Stimulated activated CD8-positive, alpha-beta memory T cell treated with anti-CD3 and anti-CD28 coated beads, Interleukin-12 subunit alpha, Interleukin-12 subunit beta, amount 100 ng/mL, for 24 hours (primary cell): ENCODE measurements around the gene NOX5.
"Not testable (repeated sequence)": the region's sequence is repeated elsewhere in the genome, so short reads cannot be mapped to it uniquely, and the experiment has no call there.

ENCODE experiments used
- DNase-seq: peaks from one replicate; pipeline ENCODE4 v3.0.0-alpha.2; 2020; ENCODE audit errors: extremely low read depth

Gene NOX5, protein sequence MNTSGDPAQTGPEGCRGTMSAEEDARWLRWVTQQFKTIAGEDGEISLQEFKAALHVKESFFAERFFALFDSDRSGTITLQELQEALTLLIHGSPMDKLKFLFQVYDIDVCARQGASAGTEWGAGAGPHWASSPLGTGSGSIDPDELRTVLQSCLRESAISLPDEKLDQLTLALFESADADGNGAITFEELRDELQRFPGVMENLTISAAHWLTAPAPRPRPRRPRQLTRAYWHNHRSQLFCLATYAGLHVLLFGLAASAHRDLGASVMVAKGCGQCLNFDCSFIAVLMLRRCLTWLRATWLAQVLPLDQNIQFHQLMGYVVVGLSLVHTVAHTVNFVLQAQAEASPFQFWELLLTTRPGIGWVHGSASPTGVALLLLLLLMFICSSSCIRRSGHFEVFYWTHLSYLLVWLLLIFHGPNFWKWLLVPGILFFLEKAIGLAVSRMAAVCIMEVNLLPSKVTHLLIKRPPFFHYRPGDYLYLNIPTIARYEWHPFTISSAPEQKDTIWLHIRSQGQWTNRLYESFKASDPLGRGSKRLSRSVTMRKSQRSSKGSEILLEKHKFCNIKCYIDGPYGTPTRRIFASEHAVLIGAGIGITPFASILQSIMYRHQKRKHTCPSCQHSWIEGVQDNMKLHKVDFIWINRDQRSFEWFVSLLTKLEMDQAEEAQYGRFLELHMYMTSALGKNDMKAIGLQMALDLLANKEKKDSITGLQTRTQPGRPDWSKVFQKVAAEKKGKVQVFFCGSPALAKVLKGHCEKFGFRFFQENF

DNA sequence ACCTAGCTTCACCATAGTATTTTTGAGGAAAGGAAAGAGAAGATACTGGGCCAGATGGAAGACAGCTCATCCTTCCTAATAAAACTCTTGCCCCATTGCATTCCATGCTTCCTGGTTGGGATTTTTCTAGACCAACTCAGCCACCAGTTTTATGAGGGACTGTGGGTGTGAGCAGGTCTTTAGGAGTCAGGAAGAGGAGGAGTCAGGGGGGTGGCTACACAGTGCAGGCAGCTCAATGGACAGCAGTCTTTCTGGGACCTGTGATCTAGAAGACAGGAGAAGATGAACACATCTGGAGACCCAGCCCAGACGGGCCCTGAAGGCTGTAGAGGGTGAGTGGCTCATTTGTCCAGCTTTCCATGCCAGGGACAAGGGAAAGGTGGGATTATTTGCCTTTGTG, at the start of gene NOX5:
Gene NOX5 (plus strand): TSS at position 242 of the 400 bp plus-strand sequence. CDS start 41 bp downstream, at position 283.
- no peak for DNase-seq

DNA sequence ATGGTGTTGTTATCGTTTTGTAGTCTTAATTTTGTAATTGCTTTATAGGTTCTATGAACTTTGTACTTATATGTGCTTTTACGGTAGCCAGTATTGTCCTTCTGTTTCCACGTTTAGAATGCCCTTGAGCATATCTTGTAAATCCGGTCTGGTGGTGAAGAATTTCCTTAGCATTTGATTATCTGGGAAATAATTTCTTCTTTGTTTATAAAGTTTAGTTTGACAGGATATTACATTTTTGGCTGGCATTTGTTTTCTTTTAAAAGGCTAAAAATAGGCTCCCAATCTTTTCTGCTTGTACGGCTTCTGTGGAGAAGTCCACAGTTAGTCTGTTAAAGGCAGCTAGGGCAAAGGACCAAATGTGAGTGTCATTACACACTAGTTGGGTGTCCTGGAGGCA, 47.5 kb upstream of the NOX5 start:
- no peak for DNase-seq

DNA sequence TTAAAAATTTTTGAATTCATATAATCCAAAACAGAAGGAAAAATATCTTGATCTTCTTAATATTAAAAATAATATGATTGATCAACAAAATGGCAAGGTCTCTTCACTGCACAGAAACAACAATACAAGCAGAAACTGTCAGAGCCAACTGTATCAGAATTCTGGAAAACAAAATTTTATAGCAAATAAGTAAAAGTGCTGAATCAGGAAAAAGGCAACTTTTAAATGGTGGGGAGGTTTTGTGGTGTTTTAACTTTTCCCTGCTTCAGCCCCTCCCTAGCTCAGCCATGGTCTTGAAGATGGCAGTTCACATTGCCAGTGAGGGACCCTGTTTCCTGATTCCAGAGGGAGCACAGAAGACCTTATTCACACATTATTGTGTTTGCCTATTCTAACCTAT, 46.5 kb upstream of the NOX5 start:
- no peak for DNase-seq

DNA sequence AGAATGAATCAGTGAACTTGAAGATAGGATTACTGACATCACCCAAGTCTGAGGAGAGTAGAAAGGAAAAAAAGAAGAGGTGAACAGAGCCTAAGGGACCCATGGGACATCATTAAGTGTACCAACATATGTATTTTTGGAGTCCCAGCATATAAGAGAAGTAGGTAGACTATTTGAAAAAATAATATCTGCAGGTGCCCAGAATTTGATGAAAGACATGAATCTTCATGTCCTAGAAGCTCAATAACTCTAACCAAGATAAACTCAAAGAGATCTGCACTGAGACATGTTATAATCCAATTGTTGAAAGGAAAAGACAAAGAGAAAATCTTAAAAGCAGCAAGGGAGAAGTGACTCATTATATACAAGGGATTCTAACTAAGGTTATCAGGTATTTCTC, 45.2 kb upstream of the NOX5 start:
- no peak for DNase-seq

DNA sequence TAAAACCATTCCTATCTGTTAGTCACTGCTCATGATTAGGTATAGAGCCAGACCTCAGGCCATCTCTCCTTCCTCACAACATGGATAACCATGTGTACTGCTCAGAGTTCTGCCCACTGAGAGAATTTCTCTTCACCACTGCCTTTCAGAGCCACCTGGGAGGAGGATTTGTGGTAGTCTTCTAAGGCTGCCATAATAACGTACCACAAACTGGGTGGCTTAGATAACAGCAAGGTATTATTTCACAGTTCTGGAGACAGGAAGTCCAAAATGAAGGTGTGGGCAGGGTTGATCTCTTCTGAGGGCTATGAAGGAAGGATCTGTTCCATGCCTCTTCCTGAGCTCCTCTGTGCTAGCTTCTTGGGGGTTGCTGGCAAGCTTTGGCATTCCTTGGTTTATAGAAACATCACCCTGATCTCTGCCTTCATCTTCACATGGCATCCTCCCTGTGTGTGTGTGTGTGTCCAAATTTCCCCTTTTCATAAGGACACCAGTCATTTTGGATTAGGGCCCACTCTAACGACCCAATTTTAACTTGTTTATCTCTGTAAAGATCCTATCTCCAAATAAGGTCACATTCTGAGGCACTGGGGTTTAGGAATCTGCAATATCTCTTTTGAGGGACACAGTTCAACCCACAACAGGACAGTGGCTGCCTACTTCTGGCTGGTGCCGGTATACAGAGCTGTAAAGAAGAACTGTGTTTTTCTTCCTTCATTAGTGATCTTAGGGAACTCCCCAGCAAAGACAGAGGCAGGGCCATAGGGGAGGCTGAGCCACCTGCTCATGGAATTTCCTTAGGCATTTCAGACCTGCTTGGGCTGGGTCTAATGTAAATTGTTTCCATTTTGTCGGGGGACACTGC, 42.1 kb upstream of the NOX5 start:
- no peak for DNase-seq

DNA sequence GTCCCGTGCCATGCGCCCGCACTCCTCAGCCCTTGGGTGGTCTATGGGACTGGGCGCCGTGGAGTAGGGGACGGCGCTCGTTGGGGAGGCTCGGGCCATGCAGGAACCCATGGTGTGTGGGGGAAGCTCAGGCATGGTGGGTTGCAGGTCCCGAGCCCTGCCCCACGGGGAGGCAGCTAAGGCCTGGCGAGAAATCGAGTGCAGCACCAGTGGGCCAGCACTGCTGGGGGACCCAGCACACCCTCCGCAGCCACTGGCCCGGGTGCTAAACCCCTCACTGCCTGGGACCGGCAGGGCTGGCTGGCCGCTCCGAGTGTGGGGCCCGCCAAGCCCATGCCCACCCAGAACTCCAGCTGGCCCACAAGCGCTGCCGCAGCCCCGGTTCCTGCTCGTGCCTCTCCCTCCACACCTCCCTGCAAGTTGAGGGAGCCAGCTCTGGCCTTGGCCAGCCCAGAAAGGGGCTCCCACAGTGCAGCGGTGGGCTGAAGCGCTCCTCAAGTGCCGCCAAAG, 38.8 kb upstream of the NOX5 start:
- DNase-seq, result not testable (repeated sequence)

DNA sequence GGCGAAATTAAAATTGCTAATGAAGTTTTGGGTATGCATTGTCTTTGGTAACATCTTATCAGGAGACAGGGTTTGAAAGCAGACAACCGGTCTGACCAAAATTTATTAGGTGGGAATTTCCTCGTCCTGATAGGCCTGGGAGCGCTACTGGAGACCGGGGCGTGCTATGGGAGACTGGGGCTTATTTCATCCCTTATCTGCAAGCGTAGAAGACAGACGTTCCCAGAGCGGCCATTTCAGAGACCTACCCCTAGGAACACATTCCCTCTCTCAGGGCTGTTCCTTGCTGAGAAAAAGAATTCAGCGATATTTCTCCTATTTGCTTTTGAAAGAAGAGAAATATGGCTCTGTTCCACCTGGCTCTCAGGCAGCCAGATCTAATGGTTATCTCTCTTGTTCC, 37.1 kb upstream of the NOX5 start:
- not testable (repeated sequence) for DNase-seq

DNA sequence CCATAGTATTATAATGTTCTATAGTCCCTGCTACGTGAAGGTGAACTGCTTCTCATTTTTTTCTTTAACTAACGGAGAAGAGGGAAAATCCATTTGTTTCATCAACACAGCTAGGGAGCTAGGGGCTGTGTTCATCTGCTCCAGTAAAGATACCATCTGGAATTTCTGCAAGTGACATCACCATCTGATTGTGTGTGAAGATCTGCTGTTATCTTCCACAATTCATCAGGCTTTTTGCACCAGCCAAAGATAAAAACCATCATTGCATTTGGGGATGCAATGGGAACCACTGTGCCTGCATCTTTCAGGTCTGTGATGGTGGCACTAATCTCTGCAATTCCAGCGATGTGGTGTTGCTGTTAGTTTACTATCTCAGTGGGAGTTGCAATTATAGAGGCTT, 35.5 kb upstream of the NOX5 start:
- DNase-seq, result no peak

DNA sequence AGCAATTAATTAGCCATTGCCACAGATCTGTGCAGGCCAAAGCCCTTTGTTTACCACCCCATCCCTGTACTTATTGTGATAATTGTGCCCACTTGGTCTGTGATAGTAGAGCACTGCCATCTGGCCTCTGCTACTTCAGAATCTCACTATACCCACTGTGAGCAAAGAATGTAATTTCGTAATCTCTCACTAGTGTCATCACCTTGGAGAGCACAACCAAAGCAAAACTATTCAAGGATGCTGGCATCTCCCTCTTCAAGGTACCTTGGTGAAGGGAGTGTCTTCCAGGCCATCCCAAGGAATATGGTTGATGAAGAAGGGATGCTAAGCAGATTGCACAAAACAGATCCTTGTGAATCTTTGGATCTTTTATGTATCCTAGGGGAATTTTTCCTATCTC, 34.7 kb upstream of the NOX5 start:
- no peak for DNase-seq

DNA sequence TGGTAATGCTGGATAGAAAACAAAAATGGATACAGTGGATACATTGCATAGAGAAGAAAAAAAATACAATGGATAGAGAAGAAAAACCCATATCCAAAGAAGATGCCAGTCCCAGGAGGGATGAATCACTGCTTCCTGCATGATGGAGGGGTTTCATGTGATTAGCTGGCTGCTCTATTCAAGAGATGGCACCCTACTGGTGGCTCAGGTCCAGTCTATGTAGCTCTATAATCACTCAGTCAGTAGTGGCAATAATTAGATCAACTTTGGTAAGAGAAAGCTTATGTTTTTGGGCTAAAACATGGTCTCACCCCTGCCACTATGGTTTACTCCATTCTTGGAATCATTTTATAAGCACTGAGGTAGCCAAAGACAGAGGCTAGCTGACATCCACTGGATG, 33.7 kb upstream of the NOX5 start:
- DNase-seq, result no peak

DNA sequence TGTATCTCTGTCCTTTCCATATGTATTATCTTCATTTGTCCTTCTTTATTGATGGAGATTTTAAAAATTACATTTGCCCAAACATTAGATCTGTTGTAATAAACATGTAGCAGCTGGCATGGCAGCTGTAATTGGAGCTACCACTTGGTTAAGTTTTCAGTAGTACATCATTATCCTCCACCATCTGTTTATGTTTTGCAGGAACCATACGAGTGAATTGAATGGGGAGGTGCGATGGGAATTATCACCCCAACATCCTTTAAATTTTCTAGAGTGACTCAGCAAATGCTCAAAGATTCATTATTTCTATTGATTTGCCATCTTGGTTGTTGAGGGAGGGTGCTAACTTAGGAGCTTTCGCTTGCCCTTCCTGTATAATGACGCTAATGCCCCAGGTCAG, 32.6 kb upstream of the NOX5 start:
- DNase-seq, result no peak

DNA sequence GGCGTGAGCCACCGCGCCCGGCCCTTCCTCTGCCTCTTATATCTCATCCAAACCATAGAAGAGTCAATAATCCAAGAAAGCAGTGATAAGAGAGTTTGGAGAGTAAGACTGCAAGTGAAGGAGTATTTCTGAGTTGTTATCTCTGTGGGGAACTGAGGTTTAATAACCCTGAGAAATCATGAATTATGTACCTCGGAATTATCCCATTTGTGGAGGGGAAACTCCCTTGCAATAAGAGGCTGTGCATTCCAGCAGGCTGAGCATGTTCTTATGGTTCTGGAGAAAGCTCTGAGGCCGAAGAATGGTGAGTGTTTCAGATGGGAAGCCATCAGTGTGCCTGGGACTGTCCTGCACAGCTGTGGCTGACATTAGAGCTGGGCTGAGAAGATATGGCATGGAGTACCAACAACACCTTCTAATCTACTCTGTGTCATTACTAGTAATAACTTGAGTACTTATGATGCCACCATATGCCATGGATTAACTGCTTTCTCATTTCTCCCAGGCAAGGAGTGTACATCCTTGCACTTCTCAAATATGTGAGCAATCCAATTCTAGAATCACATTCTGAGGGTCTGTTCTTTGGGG, 31.4 kb upstream of the NOX5 start:
- DNase-seq, result no peak

DNA sequence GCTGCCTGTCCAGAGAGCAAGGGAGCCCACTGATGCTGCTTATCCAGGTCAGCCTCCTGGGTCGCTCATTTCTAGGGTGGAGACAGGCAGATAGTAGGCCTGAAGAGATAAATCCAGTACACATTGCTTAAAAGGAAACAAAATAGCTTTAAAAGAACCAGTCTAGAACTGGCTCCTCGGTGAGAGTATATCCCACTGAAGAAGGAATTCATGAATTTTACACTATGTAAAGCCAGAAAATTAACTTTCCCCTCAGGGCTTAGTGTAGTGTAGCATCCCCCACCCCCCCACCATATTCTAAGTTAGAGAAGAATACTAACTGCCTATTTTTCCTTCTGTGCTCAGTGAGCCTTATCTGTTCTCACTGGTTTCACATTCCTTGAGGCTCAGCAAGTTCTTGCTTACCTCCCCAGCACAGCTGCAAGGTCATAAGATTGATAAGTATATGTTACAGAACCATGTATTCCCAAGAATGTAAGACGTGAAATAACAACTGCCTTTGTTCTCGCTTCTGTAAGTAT, 30.5 kb upstream of the NOX5 start:
- DNase-seq, result no peak

DNA sequence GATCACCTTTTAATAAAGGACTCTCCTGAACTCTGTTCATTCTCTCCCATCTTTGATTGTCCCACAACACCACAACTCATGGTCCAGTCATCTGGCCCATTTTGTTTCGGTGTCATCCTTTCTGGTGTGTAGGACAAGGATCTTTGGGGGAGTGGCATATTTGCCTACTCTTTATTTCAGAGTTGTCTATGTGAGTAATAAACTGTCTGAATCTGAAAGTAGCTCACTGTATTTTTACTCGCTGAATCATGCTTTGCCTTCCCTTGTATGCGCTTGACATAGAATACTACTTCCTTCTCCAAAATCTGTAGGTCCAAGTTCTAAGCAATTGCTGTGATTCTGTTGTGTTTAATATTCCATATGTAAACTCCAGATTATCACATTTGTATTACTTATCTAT, 29.9 kb upstream of the NOX5 start:
- DNase-seq, result no peak

DNA sequence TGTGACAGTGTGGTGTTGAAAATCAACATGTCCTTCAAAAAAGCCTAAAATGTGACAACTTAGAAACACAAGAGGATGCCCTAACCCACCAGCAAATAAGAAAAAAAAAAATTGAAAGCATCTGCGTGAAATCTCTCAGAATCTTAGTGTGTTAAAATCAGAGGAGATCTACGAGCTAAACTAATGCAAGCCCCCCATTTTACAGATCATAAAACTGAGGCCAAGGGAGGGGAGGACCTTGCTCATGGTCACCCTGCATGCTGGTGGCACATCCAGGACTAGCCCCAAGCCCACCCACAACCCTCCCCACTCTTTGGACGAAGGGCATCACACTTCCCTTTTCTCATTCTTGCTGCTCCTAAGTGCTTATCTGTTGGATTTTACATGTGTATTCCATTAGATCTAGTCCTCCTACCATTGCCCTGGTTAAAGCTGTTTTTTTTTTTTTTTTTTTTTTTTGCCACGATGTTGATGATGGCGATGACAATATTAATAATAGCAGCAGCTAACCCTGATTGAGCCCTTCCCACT, 29.1 kb upstream of the NOX5 start:
- DNase-seq, result no peak

DNA sequence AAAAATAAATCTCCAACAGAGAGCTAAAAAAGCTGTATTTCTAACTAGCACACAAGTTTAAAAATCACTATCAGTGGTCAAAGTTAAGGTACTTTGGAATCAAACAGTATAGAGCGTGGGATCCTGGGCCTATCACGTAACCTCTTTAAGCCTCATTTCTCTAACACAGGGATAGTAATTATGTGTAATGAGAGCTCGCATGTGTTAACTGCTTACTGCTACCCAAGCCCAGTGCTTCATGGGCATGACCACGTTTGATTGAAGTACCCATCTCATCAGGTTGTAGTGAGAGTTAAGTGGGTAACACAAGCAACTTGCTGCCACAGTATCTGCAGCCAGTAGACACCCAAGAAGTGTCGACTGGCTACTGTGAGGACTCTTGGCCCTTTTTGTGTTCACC, 28.2 kb upstream of the NOX5 start:
- no peak for DNase-seq

DNA sequence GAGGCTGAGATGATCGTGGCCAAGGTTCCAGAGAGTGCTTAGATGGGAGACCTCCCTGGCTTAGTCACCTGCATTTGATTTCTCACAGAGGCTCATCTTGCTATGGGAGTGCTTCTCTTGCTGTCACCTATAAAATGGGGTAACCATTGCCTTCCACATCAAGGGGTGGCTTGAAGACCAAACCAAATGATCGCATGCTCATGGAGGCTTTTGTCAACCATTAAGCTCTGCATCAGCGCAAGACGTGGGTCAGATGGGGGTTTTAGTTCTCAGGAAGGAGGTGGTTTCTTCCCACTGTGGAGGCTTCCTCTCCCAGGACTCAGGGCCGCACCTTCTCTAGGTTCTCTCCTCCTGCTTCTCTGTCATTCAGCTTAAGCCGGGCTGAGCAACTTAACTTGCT, 27.4 kb upstream of the NOX5 start:
- no peak for DNase-seq

DNA sequence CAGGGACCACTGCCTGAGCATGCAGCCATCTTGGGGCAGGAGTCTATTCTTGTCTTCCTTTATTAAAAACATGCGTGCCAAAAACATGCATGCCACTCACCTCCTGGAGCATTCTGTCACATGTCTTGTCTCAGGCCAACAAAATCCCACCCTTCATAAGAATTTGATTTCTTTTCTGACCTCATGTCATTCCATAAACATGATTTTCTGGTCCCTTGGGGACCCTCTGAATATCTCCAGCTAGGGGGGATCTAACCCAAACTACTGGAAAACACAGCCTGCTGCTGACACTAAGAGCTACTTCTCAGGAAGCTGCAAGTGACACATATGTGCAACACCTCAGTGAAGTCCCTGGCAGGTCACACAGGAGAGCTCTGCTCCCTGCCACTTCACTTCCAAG, 26.8 kb upstream of the NOX5 start:
- DNase-seq, result no peak

DNA sequence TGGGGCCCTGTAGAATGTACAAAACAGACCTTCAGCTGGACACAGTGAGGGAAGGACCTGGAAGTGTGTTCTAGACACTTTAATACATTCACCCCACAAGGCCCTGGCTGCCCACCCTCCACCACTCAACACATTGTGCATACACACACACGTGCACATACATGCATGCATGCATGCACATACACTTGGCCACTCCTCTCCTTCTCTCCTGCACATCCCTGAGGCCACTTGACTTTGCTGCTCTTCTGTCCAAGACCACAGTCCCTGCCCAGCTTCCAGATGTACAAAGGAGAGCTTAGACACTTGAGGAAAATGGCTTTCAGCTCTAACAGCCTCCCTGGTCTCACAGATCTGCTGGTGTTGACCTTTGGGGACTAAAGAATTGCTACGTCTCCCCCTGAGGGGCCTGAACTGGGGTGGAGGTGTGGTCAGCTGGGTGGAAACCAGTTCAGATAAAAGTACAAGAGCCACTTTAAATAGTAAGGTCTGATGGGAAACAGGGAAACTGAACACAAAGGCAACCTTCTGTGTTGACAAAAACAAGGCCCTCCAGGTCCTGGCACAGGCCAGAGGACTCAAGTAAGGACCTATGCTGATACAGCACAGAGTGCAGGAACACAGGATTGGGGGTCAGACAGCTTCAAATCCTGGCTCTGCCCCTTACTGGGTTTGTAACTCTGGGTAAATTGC, 24.8 kb upstream of the NOX5 start:
- DNase-seq, result no peak

DNA sequence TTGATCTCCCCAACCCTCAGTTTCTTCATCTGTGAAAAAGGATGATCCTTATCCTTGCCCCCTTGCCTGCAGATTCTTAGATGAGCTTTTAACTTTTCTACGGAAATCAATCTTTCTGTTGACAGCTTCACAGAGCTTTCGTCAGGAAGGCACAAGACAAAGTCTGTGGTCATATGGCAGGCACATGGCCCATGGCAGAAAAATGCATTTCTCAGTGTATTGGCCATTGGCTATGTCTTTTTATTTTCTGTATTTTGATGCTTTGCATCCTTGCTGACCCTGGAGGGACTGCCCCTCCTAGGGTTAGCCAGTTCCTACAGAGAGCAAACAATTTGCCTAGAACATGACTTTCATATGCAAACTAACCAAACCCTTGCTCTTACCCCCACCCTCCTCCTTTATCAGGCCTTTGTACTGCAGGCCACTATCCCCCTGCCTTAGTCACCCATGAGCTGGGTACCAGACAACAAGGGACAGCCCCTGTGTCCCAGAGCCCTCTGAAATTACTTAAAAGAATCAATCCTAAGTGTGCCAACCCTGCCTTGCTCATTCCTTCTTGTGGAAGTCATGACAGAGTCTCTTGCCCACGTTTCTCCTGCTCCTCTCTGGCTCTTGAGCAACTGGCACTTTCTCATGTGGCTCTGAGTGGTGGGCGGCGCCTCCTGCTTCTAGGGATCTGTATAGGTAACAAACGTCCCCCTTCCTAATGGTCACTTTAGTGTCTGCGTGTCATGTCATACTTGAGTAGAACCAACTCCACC, 24.1 kb upstream of the NOX5 start:
- DNase-seq, result no peak
